GM18909 (cell line): ENCODE measurements around the gene THUMPD2.
A peak's percentile ranks its signal among the peaks of the same experiment; 100 is the strongest.
"Not testable (repeated sequence)": the region's sequence is repeated elsewhere in the genome, so short reads cannot be mapped to it uniquely, and the experiment has no call there.

Experiments used
- ATAC-seq: cut with Tn5 transposase; IDR thresholded peaks from one replicate; pipeline ENCODE4 v1.9.1; 2021; ENCODE audit warnings: mild to moderate bottlenecking; ENCODE audit not compliant: unreplicated experiment, poor library complexity

Gene THUMPD2

DNA sequence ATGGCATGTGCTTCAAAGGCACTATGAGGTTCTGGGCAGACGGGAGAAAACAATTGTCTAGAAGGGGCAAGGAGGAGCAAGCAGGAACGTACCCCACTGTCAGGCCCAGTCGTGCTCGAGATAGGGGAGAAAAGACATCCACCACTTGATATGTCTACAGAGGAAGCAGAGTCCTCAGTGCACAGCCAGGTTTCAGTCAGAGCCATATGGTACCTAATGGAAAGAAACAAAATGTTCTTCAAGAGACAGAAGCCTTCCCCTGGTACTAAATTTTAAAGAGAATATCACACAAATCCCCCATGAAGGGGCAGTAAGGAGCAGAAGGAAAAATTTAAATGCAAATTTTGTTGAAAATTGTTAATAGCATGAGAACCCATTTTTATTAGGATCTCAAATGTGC, 21.9 kb downstream of the THUMPD2 start:
- no peak for ATAC-seq

DNA sequence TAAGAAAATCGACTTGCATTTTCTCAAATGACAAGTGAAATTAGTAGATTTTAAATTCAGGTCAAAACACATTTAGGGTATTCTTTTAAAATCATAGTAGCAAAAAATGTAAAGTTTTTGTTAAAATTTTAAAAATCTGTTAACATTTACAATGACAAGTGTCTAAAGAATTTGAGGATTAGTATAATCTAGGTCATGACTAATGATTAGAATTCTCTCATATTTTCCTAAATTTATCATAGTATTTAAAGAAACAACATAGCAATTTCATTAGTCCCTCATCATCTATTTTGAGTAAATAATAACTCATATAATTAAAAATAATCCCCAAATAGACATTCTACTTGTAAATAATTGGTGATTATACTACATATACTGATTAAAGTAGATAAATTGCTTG, 23.6 kb downstream of the THUMPD2 start:
- ATAC-seq, result no peak

- no peak for ATAC-seq
Observed at GRCh38 chr2:39743269-39743776, 35.7 kb downstream of the THUMPD2 start.

GRCh38 chr2:39741871-39742270, 37.2 kb downstream of the THUMPD2 start:
- ATAC-seq, result no peak

GRCh38 chr2:39739386-39739785, 39.7 kb downstream of the THUMPD2 start:
- no peak for ATAC-seq

- ATAC-seq, result no peak
Observed at GRCh38 chr2:39738936-39739335, 40.1 kb downstream of the THUMPD2 start.

GRCh38 chr2:39737661-39738060, 41.4 kb downstream of the THUMPD2 start:
- no peak for ATAC-seq

- no peak for ATAC-seq
Observed at GRCh38 chr2:39736640-39737039, 42.4 kb downstream of the THUMPD2 start.

- no peak for ATAC-seq
Observed at GRCh38 chr2:39735648-39736047, 43.4 kb downstream of the THUMPD2 start.

DNA sequence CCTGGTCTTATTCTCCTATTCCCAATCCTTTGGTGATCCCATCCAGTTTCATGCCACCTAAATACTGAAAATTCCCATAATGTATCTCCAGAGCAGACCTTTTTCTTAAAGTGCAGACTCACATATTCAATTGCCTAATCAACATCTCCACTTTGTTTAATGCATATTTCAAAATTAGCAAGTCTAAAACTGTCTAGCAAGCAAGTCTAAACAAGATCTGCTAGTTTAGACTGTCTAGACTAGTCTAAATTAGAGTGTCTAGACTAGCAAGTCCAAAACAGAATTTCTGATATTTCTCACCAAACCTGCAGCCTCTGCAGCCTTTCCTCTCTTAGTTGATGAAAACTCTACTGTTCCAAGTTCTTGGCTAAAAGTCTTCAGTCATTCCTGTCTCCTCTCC, 44.6 kb downstream of the THUMPD2 start:
- no peak for ATAC-seq

DNA sequence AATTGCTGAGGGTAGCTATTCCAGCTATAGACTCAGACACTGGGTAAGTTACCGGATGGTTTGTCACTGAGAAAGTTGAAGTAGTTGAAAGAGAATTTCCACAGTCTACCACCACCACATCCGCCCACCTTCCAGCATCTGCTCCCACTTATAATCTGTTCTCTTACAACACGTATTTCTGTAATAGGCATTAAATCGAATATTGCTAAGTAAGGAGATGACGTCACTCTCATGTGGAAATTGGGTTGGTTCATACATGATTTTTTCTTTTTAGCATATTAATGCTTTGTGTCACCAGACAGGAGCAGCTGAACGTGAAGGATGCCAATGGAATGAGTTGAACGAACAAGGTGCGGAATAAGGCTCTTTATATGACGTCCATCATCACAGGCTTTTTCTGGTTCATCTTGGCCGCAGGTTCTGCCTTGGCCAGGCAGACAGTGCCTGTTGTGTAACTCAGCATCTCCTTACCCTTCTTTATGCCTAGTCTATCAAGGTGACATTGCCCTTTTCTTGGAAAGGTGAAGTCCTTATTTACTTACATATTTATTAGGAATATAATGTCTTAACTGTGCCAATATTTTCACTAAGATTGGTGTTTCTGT, 45.9 kb downstream of the THUMPD2 start:
- no peak for ATAC-seq

DNA sequence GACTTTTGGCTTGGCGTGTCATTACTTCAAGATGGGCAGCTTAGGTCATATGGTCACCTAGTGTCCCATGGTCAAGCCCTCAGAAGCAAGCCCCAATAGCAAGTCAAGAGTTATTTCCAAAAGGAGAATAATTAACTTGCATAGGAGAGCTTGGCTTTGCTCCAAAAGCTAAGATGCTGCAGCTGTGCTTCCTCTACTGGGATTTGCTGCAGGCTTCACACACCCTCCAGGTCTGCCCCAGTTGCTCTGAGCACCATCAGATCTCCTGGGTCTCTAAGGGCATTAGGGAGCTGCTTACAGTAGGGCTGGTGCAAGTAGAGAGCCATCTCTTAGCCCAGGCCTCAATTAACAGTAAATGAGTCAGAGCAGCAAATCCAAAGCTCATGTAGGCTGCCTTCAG, 46.6 kb downstream of the THUMPD2 start:
- ATAC-seq, result no peak

- ATAC-seq, result no peak
Observed at GRCh38 chr2:39731546-39731945, 47.5 kb downstream of the THUMPD2 start.

- peak; percentile 57 for ATAC-seq
Observed at GRCh38 chr2:39730685-39731302, 48.3 kb downstream of the THUMPD2 start.

GRCh38 chr2:39730276-39730675, 48.8 kb downstream of the THUMPD2 start:
- no peak for ATAC-seq

DNA sequence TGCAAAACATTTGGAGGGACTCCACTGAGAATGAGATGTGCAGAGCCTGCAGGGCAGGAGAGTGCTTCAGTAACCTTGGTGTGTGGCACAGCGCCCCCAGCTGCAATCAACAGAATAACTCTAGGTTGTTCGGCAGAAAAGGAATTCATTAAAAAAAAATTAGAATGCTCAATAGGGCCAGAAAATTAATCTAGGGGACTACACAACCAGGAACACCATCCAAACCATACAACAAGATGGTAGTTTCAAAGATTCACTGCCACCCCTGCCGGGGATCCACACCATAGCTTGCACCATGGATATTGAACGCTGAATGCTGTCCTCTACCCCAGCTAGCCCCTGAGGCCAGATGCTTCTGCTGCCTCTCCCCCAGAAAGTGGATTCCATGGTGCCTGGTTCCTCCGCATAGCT, 50.1 kb downstream of the THUMPD2 start:
- ATAC-seq, result peak; percentile 58

DNA sequence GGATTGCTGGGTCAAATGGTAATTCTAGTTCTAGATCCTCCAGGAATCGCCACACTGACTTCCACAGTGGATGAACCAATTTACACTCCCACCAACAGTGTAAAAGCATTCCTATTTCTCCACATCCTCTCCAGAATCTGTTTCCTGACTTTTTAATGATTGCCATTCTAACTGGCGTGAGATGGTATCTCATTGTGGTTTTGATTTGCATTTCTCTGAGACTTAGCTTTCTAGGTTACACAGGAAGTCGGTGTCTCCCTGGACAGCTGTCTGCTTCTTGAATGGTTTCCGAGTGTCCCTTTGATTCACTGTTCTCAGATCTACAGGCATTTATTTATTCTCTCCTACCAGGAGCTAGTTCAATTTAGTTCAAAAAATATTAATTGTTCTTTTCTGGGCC, 51.0 kb downstream of the THUMPD2 start:
- not testable (repeated sequence) for ATAC-seq

- ATAC-seq, result no peak
Observed at GRCh38 chr2:39725401-39725800, 53.7 kb downstream of the THUMPD2 start.

GRCh38 chr2:39724828-39725144, 54.3 kb downstream of the THUMPD2 start:
- no peak for ATAC-seq

DNA sequence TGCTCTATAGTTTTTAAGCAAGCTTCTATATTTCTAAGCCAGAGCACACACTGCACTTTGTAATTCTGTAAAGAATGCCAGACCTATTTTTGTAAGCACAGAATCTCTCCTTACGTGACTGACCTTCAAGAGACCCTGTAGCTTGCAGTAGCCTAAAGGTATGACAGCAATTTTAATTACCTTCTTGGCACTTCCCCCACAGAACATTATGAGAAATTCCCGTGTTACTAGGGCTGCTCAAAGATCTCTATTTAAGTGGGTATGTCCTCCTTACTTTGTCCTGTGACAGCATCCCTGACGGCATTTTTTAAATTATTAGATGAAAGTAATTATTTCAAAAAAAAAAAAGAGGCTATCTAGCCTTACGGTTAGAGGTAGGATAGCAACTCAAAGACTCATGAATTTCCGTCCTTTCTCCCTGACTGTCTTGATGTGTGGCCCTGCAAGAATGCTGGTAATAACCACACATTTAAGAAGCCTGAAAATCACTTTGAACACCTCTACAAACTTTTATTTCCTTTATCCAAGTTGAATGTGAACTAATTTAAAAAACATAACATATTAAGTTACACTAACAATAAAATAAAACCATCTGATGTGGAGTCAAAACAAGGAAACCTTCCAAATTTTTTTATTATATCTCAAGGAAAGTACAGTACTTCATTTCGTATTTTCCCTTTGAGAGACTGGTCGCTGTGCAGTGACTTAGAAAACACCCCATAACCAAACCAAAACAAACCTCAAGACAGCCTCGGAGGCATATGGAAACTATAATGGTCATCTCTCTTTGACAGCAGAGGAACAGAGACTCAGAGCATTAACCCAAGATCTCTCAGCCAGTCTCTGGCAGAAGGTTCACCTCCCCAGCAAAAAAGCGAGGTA, 54.9 kb downstream of the THUMPD2 start:
- no peak for ATAC-seq

DNA sequence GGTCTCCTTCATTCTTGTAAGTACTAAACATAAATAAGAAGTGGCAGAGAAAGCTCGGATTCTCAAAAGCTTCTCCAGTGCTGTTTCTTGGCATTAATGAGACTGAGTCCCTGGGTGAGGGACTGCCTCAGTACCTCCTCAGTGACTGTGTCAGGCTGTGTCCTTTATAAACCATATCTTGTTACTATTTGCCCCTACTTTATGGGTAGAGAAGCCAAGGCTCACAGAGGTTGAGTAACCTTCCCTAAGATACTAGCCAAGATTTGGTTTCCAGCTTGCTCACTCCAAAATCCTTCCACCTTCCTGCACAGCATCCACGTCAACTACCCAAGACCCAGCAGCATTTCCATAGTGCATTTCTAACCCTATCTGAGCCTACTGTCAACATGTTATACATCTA, 55.6 kb downstream of the THUMPD2 start:
- no peak for ATAC-seq
